Measurements from ENCODE around the gene CFAP97D1.

CFAP97D1 gene

DNA sequence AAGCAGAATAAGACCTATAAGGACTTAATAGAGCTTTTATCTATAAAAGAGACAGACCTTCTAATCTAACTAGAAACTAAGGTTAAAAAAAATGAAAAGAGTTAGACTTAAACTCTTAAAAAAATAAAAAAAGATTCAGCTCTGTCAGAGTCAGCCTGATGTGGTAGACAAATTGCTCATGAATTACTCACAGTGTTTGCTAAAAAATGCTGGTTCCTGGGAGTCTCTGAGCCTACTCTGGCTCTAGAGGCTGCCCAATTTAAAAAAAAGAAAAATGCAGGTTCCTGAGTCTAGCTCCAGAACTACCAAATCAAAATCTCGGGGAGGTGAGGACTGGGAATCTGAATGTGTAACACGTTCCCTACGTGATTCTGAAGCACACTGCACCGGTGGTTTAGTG lies 39.7 kb upstream of the CFAP97D1 start:
- TF ChIP-seq, protein P1, sequence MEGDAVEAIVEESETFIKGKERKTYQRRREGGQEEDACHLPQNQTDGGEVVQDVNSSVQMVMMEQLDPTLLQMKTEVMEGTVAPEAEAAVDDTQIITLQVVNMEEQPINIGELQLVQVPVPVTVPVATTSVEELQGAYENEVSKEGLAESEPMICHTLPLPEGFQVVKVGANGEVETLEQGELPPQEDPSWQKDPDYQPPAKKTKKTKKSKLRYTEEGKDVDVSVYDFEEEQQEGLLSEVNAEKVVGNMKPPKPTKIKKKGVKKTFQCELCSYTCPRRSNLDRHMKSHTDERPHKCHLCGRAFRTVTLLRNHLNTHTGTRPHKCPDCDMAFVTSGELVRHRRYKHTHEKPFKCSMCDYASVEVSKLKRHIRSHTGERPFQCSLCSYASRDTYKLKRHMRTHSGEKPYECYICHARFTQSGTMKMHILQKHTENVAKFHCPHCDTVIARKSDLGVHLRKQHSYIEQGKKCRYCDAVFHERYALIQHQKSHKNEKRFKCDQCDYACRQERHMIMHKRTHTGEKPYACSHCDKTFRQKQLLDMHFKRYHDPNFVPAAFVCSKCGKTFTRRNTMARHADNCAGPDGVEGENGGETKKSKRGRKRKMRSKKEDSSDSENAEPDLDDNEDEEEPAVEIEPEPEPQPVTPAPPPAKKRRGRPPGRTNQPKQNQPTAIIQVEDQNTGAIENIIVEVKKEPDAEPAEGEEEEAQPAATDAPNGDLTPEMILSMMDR (IDR thresholded peaks at IDR 0.05; ENCODE audit: insufficient read depth, low read length, poor library complexity, severe bottlenecking) = no peak
- TF ChIP-seq EZH2phosphoT487 (conservative IDR thresholded peaks at IDR 0.05; ENCODE audit: low read length) = no peak
- H3K4me2 ChIP-seq (ENCODE audit: low read depth, low read length, poor library complexity, severe bottlenecking) = no peak overlapping the region
- no peaks in the 10 kb centered on the region for H3K79me2 ChIP-seq (ENCODE audit: insufficient read depth, low read length)
- H3K9ac ChIP-seq (ENCODE audit: low read length) = no peak overlapping the region
- H3K36me3 ChIP-seq (ENCODE audit: low read length) = no peaks in the 10 kb centered on the region
- no peaks in the 10 kb centered on the region for H3K27me3 ChIP-seq (ENCODE audit: low read length)
- no peaks in the 10 kb centered on the region for H3K9me2 ChIP-seq (replicated peaks; ENCODE audit: insufficient read depth, low read length)
- H4K20me1 ChIP-seq (ENCODE audit: low read depth, low read length) = no peaks in the 10 kb centered on the region
- no peaks in the 10 kb centered on the region for H3F3A ChIP-seq (ENCODE audit: insufficient read depth)
- no peaks in the 10 kb centered on the region for H3K9me3 ChIP-seq (ENCODE audit: insufficient read depth, low read length)
- H2AFZ ChIP-seq (ENCODE audit: low read depth, low read length, severe bottlenecking) = no peak overlapping the region
- no peak overlapping the region for H3K4me3 ChIP-seq (ENCODE audit: insufficient read depth, low read length, poor library complexity, severe bottlenecking)
- no peak overlapping the region for H3K27ac ChIP-seq (ENCODE audit: low read depth, low read length)

DNA sequence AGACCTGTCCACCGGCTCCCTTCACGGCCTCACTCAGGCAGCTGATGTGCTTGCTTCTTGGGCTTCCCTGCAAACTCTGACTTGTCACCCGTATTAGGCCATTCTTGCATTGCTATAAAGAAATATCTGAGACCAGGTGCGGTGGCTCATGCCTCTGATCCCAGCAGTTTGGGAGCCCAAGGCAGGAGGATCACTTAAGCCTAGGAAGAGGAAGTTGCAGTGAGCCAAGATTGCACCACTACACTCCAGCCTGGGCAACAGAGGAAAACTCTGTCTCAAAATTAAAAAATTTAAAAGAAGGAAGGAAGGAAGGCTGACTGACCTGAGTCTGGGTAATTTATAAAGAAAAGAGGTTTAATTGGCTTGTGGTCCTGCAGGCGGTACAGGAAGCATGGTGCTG lies 38.6 kb upstream of the CFAP97D1 start:
- no peaks in the 10 kb centered on the region for H3K9me3 ChIP-seq (ENCODE audit: insufficient read depth, low read length)
- H4K20me1 ChIP-seq (ENCODE audit: low read depth, low read length) = no peaks in the 10 kb centered on the region
- H3K79me2 ChIP-seq (ENCODE audit: insufficient read depth, low read length) = no peaks in the 10 kb centered on the region
- H3F3A ChIP-seq (ENCODE audit: insufficient read depth) = no peaks in the 10 kb centered on the region
- no peak overlapping the region for H2AFZ ChIP-seq (ENCODE audit: low read depth, low read length, severe bottlenecking)
- H3K36me3 ChIP-seq (ENCODE audit: low read length) = no peaks in the 10 kb centered on the region
- H3K9ac ChIP-seq (ENCODE audit: low read length) = no peak overlapping the region
- H3K9me2 ChIP-seq (replicated peaks; ENCODE audit: insufficient read depth, low read length) = no peaks in the 10 kb centered on the region
- H3K27ac ChIP-seq (ENCODE audit: low read depth, low read length) = no peak overlapping the region
- no peaks in the 10 kb centered on the region for H3K27me3 ChIP-seq (ENCODE audit: low read length)
- TF ChIP-seq EZH2phosphoT487 (conservative IDR thresholded peaks at IDR 0.05; ENCODE audit: low read length) = no peak
- TF ChIP-seq, protein P1 (IDR thresholded peaks at IDR 0.05; ENCODE audit: insufficient read depth, low read length, poor library complexity, severe bottlenecking) = no peak
- H3K4me3 ChIP-seq (ENCODE audit: insufficient read depth, low read length, poor library complexity, severe bottlenecking) = no peak overlapping the region
- H3K4me2 ChIP-seq (ENCODE audit: low read depth, low read length, poor library complexity, severe bottlenecking) = no peak overlapping the region

DNA sequence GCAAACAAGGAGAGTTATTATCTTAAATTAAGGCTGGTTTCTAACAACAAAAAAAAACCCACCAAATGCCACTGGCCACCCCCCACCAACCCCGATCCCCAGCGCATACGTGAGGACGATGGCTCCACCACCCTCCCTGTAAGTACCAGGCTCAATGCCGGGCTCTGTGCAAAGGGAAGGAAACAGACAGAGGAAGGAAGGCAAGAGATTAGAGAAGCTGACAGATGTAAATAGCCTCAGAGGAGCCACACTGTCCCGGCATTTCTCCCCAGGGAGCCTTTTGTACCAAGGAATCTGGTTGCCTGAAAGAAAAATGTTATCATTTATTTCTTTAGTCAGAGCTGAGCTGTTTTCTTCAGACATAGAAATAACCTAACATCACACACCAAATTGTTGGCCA lies 34.7 kb upstream of the CFAP97D1 start:
- Histone ChIP-seq H3K4me2 (ENCODE audit: low read depth, low read length, poor library complexity, severe bottlenecking) (no peak overlapping the region), H3K9me2 (replicated peaks; ENCODE audit: insufficient read depth, low read length) (no peaks in the 10 kb centered on the region), H2AFZ (ENCODE audit: low read depth, low read length, severe bottlenecking) (no peak overlapping the region), H3K4me3 (ENCODE audit: insufficient read depth, low read length, poor library complexity, severe bottlenecking) (no peak overlapping the region), H3K9me3 (ENCODE audit: insufficient read depth, low read length) (no peaks in the 10 kb centered on the region), H3K79me2 (ENCODE audit: insufficient read depth, low read length) (no peaks in the 10 kb centered on the region), H3F3A (ENCODE audit: insufficient read depth) (no peaks in the 10 kb centered on the region), H3K9ac (ENCODE audit: low read length) (no peak overlapping the region), H4K20me1 (ENCODE audit: low read depth, low read length) (no peaks in the 10 kb centered on the region), H3K36me3 (ENCODE audit: low read length) (no peaks in the 10 kb centered on the region), H3K27ac (ENCODE audit: low read depth, low read length) (no peak overlapping the region), H3K27me3 (ENCODE audit: low read length) (no peaks in the 10 kb centered on the region)
- no peak for TF ChIP-seq EZH2phosphoT487 (conservative IDR thresholded peaks at IDR 0.05; ENCODE audit: low read length)

DNA sequence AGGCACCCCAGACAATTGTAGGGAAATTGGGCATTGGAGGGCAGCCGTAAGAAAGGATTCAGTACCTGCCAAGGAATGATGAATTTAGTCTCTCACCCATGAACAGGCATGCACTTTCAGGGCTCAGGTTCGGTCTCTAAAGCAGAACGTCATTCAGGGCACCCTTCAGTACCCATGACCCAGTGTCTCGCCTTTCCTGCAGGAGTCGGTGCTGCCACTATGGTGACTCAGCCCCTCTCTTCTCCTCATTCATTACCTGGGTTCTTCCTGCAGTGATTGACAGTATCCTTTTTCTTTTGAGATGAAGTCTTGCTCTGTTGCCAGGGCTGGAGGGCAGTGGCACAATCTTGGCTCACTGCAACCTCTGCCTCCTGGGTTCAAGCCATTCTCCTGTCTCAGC lies 30.1 kb upstream of the CFAP97D1 start:
- H3K4me2 ChIP-seq (ENCODE audit: low read depth, low read length, poor library complexity, severe bottlenecking) = no peak overlapping the region
- no peak overlapping the region for H3K4me3 ChIP-seq (ENCODE audit: insufficient read depth, low read length, poor library complexity, severe bottlenecking)
- no peaks in the 10 kb centered on the region for H3K9me2 ChIP-seq (replicated peaks; ENCODE audit: insufficient read depth, low read length)
- H3K9me3 ChIP-seq (ENCODE audit: insufficient read depth, low read length) = no peaks in the 10 kb centered on the region
- H3K36me3 ChIP-seq (ENCODE audit: low read length) = no peaks in the 10 kb centered on the region
- no peaks in the 10 kb centered on the region for H3K27me3 ChIP-seq (ENCODE audit: low read length)
- no peaks in the 10 kb centered on the region for H3K79me2 ChIP-seq (ENCODE audit: insufficient read depth, low read length)
- no peak overlapping the region for H3K9ac ChIP-seq (ENCODE audit: low read length)
- no peak overlapping the region for H2AFZ ChIP-seq (ENCODE audit: low read depth, low read length, severe bottlenecking)
- TF ChIP-seq, protein P1 (IDR thresholded peaks at IDR 0.05; ENCODE audit: insufficient read depth, low read length, poor library complexity, severe bottlenecking) = no peak
- no peak for TF ChIP-seq EZH2phosphoT487 (conservative IDR thresholded peaks at IDR 0.05; ENCODE audit: low read length)
- no peak overlapping the region for H3K27ac ChIP-seq (ENCODE audit: low read depth, low read length)
- no peaks in the 10 kb centered on the region for H4K20me1 ChIP-seq (ENCODE audit: low read depth, low read length)
- no peaks in the 10 kb centered on the region for H3F3A ChIP-seq (ENCODE audit: insufficient read depth)
